ENCODE measurements around the gene VPS35.
A peak's percentile ranks its signal among the peaks of the same experiment; 100 is the strongest.
"Not testable (repeated sequence)": the region's sequence is repeated elsewhere in the genome, so short reads cannot be mapped to it uniquely, and the experiment has no call there.

The VPS35 gene

DNA sequence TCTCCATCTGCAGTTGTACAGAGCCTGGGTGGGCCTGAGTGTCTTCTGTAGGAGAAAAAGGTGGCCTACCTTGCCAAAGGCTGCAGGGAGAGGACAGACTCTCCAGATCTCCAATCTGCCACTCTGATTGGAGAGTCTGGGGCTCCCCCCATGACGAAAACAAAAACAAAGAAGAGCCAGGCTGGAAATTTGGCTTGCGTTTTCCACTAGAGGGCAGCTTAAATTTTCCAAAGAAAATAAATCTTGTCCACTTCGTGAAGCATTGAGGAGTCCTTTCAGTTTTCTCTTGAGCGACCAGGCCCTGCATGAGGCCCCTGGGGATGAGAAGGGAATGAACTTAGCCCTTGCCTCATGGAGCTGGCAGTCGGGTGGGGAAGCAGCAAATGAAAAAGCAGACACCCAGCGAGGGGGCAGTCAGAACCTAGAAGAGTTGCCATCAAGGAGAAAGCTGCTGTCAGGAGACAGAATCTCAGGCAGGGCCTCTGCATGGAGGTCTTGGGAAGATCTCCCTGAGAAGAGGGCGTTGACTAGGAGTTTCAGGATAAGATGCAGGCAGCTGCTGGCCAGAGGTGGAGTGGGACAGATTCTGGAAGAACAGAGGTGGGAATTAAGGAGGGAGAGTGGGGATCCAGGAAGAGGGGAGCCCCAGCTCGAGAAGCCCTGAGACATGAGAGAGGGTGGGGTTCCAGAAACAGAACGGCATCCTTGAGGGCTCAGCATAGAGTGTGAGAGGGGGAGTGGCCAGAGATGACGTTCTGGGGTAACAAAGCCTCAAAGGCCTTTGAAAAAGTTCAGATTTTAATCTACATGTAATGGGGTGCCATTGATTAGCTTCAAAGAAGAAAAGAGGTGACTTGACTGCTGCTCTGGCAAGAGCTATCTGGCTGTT is 59.4 kb downstream of the VPS35 start:
- no peak for FAIRE-seq
- DNase-seq (ENCODE audit: insufficient read length, low spot score): no peak
- TF ChIP-seq, protein P1, sequence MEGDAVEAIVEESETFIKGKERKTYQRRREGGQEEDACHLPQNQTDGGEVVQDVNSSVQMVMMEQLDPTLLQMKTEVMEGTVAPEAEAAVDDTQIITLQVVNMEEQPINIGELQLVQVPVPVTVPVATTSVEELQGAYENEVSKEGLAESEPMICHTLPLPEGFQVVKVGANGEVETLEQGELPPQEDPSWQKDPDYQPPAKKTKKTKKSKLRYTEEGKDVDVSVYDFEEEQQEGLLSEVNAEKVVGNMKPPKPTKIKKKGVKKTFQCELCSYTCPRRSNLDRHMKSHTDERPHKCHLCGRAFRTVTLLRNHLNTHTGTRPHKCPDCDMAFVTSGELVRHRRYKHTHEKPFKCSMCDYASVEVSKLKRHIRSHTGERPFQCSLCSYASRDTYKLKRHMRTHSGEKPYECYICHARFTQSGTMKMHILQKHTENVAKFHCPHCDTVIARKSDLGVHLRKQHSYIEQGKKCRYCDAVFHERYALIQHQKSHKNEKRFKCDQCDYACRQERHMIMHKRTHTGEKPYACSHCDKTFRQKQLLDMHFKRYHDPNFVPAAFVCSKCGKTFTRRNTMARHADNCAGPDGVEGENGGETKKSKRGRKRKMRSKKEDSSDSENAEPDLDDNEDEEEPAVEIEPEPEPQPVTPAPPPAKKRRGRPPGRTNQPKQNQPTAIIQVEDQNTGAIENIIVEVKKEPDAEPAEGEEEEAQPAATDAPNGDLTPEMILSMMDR (IDR thresholded peaks at IDR 0.05; ENCODE audit: insufficient read depth, missing control alignments): peak; percentile 33

DNA sequence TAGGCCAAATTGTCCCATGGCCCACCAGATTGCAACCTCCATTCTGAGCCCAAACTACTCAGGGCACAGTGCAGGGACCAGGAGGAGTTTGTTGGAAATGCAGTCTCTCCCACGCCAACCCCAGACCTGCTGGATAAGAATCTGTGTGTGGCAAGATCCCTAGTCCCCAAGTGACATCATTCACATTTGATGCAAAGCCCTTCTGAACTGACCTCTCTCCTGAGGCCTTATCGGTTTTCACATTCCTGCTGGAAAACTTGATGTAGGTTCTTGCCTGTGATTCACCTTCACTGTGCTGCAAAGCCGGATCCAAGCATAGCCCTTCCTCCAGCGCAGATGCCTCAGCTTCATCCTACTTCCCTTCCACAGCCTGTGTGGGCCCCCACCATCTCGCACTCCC is 61.2 kb downstream of the VPS35 start:
- TF ChIP-seq, protein P1 (IDR thresholded peaks at IDR 0.05; ENCODE audit: insufficient read depth, missing control alignments): no peak
- FAIRE-seq (no peak), DNase-seq (ENCODE audit: insufficient read length, low spot score) (no peak)

- DNase-seq (ENCODE audit: insufficient read length, low spot score); FAIRE-seq: not testable (repeated sequence)
Observed at GRCh38 chr16:46626681-46627080, 62.3 kb downstream of the VPS35 start.

DNA sequence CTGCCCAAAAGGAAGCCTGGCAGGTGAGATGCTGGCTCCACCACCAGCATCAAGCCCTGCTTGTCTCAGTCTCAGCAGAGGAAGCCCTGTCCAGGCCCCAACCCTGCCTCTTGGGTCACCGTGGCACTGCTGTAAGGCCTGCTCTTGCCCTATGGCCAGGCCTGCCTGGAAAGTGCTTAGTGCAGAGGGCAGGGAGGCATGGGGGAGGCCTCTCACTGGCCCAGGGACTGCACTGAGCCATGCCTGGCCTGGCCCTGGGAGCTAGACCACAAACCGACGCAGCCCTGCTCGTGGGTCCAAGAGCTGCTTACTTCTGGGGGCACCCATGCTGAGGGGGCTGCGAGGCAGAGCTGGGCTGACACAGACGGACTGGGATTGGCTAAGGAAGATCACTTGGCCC is 64.1 kb downstream of the VPS35 start:
- FAIRE-seq: not testable (repeated sequence)

GRCh38 chr16:46623707-46624106 is 65.3 kb downstream of the VPS35 start:
- FAIRE-seq; DNase-seq (ENCODE audit: insufficient read length, low spot score): not testable (repeated sequence)

More for the DNA sequence above, 64.1 kb downstream of the VPS35 start:
- not testable (repeated sequence) for DNase-seq (ENCODE audit: insufficient read length, low spot score)

DNA sequence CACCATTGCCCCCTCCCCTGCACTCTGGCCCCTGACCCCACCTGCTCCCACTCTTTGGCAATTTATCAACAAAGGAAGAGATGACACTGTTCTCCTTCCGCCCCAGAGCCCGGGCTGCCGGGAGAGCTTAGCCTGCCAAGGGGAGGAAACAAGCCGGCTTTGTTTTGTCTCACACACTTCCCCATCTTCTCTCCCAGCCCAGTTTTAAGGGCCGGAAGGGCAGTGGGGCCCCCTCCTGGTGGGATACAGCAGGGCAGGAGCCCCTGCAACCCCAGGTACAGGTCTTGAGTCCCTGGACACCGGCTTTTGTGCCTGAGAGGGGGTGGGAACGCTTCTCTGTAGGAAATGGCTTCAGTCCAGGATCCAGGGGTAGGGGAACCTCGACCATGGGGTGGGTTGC is 65.7 kb downstream of the VPS35 start:
- DNase-seq (ENCODE audit: insufficient read length, low spot score); FAIRE-seq: not testable (repeated sequence)

- TF ChIP-seq, protein P1 (IDR thresholded peaks at IDR 0.05; ENCODE audit: insufficient read depth, missing control alignments): no peak
- no peak for FAIRE-seq
- DNase-seq (ENCODE audit: insufficient read length, low spot score): no peak
Observed at GRCh38 chr16:46621934-46622676, 66.9 kb downstream of the VPS35 start.

DNA sequence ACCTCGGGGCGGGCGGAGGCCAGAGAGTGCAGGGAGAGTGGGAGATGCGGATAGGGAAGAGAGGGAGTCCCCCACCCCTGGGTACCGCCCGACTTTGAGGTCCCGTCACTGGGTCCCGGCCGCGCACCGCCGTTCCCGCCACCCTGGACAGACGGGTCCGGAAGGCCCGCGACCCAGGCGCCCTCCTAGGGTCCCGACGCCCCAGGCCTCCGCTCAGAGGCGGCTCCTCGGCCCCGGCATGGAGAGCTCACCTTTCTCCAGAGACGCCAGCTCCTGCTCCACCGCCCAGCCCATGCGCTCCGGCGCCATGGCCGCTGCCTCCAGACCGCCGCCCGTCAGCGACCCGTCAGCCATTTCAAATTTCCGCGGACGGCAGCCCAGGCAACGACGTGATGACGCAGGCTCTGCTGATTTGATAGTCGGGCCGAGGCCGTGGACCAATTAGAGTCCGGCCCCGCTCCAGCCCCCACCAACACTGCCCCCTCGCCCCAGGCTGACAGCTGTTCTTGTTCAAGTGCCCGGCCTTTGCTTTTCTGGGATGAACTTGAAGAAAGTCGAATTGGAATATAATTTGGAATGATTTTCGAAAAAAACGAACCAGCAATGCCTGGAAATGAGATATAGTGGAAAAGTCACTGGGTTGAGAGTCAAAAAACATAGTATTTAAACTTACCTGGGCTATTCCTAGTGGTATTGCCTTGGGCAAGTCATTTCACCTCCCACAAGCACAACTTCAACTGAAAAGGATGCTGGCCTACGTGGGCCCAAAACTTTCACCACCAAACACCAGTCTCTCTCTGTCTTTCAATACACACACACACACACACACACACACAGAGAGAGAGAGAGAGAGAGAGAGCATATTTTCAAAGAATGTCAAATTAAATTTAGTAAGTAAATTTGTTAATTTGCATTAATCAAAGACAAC is 67.7 kb downstream of the VPS35 start, which contains the start of gene SHCBP1:
Gene SHCBP1 (minus strand): TSS at position 374 of the 928 bp plus-strand sequence. CDS start 20 bp downstream, at position 354.
- FAIRE-seq: no peak
- TF ChIP-seq, protein P1 (IDR thresholded peaks at IDR 0.05; ENCODE audit: insufficient read depth, missing control alignments): no peak
- peak; percentile 53 for DNase-seq (ENCODE audit: insufficient read length, low spot score)
